Panc1 (cell line): ENCODE measurements around the gene FAM151B.

ENCODE experiments used
- CTCF ChIP-seq: fragments of 450-650 bp; IDR thresholded peaks from 2 replicates; pipeline ENCODE4 v1.5.1; 2017; ENCODE audit warnings: mild to moderate bottlenecking
- POLR2AphosphoS5 ChIP-seq: IDR thresholded peaks from 2 replicates; pipeline ENCODE4 v1.6.1; 2012; ENCODE audit warnings: mild to moderate bottlenecking, low read depth, low read length, moderate library complexity

GRCh38 chr5:80540691-80541090, 52.8 kb downstream of the FAM151B start:
- TF ChIP-seq CTCF (no peak), POLR2AphosphoS5 (no peak)
